Measurements from ENCODE around the gene GALNT2.

The GALNT2 gene

DNA sequence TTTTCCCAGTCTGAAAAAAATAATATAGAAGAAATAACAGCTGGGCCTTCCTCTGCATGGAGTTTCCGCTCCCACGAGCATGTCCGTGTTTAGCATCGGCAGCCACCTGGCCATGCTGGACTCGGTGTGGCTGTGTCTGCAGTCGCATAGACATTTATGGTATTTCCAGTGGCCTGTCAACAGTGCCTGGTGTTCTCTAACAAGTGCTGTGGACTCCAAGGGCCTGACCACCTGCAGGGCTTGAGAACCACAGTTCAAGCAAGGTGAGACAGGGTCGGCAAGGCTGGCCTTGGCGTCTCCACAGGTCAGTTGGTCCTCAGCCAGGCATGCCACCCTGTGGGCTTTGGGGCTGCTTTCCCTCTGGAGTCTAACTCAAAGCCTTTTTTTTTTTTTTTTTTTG lies 234.3 kb downstream of the GALNT2 start:
- Histone ChIP-seq H3K27me3 (ENCODE audit: insufficient read depth, poor library complexity, severe bottlenecking) (no peaks in the 10 kb centered on the region), H3K27ac (replicated peaks) (no peak overlapping the region), H3K4me3 (replicated peaks; ENCODE audit: insufficient read depth, low read length) (no peak overlapping the region)
- DNase-seq (ENCODE audit: low read depth in 1 of 2, low spot score in 1 of 2), result no peak
- TF ChIP-seq POLR2AphosphoS5 (IDR thresholded peaks at IDR 0.05; ENCODE audit: low read depth) (no peak), SPI1 (IDR thresholded peaks at IDR 0.05; ENCODE audit: borderline replicate concordance, low read depth) (no peak), GABPA (IDR thresholded peaks at IDR 0.05; ENCODE audit: low read depth) (no peak)
- TF ChIP-seq, protein P1, sequence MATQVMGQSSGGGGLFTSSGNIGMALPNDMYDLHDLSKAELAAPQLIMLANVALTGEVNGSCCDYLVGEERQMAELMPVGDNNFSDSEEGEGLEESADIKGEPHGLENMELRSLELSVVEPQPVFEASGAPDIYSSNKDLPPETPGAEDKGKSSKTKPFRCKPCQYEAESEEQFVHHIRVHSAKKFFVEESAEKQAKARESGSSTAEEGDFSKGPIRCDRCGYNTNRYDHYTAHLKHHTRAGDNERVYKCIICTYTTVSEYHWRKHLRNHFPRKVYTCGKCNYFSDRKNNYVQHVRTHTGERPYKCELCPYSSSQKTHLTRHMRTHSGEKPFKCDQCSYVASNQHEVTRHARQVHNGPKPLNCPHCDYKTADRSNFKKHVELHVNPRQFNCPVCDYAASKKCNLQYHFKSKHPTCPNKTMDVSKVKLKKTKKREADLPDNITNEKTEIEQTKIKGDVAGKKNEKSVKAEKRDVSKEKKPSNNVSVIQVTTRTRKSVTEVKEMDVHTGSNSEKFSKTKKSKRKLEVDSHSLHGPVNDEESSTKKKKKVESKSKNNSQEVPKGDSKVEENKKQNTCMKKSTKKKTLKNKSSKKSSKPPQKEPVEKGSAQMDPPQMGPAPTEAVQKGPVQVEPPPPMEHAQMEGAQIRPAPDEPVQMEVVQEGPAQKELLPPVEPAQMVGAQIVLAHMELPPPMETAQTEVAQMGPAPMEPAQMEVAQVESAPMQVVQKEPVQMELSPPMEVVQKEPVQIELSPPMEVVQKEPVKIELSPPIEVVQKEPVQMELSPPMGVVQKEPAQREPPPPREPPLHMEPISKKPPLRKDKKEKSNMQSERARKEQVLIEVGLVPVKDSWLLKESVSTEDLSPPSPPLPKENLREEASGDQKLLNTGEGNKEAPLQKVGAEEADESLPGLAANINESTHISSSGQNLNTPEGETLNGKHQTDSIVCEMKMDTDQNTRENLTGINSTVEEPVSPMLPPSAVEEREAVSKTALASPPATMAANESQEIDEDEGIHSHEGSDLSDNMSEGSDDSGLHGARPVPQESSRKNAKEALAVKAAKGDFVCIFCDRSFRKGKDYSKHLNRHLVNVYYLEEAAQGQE (IDR thresholded peaks at IDR 0.05; ENCODE audit: insufficient replicate concordance, low read depth), result no peak
- TF ChIP-seq, protein P2, sequence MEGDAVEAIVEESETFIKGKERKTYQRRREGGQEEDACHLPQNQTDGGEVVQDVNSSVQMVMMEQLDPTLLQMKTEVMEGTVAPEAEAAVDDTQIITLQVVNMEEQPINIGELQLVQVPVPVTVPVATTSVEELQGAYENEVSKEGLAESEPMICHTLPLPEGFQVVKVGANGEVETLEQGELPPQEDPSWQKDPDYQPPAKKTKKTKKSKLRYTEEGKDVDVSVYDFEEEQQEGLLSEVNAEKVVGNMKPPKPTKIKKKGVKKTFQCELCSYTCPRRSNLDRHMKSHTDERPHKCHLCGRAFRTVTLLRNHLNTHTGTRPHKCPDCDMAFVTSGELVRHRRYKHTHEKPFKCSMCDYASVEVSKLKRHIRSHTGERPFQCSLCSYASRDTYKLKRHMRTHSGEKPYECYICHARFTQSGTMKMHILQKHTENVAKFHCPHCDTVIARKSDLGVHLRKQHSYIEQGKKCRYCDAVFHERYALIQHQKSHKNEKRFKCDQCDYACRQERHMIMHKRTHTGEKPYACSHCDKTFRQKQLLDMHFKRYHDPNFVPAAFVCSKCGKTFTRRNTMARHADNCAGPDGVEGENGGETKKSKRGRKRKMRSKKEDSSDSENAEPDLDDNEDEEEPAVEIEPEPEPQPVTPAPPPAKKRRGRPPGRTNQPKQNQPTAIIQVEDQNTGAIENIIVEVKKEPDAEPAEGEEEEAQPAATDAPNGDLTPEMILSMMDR (IDR thresholded peaks at IDR 0.05; ENCODE audit: insufficient read depth, low read length), result no peak

DNA sequence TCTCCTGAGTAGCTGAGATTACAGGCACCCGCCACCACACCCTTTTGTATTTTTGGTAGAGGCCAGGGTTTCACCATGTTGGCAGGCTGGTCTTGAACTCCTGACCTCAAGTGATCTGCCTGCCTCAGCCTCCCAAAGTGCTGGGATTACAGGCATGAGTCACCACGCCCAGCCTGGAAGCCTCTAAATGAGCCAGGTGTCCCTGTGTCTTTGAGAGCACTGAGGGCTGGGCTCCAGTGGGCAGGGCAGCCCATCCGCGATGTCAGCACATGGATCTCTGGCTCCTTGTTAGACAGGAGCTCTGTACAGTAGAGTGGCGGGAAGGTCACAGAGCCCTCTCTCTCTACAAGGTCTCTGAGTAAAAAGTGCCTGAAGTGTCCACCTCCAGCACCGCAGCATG lies 234.8 kb downstream of the GALNT2 start:
- TF ChIP-seq GABPA (IDR thresholded peaks at IDR 0.05; ENCODE audit: low read depth), result no peak
- TF ChIP-seq, protein P1 (IDR thresholded peaks at IDR 0.05; ENCODE audit: insufficient replicate concordance, low read depth), result no peak
- no peak for TF ChIP-seq SPI1 (IDR thresholded peaks at IDR 0.05; ENCODE audit: borderline replicate concordance, low read depth)
- TF ChIP-seq, protein P2 (IDR thresholded peaks at IDR 0.05; ENCODE audit: insufficient read depth, low read length), result no peak
- no peak for TF ChIP-seq POLR2AphosphoS5 (IDR thresholded peaks at IDR 0.05; ENCODE audit: low read depth)
- no peak for DNase-seq (ENCODE audit: low read depth in 1 of 2, low spot score in 1 of 2)
- Histone ChIP-seq H3K27me3 (ENCODE audit: insufficient read depth, poor library complexity, severe bottlenecking) (no peaks in the 10 kb centered on the region), H3K4me3 (replicated peaks; ENCODE audit: insufficient read depth, low read length) (no peak overlapping the region), H3K27ac (replicated peaks) (no peak overlapping the region)

DNA sequence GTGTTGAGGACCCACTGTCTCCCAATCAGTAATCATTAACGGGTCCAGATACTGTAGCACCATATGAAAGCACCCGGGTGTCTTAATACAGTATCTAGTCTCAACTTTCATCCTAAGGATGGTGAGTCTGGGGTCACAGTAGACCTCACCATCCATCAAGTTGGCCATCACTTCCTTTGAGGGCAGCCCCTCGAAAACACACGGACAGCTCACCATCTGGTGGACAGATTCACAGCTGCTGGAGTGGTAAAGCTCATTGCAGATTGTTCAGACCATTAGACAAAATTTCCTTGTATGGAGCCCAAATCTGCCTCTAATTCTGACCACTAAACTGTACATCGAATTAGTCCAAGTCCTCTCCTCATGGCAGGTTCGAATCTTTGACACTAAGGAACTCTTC lies 236.0 kb downstream of the GALNT2 start:
- no peak overlapping the region for H3K27ac ChIP-seq (replicated peaks)
- TF ChIP-seq, protein P2 (IDR thresholded peaks at IDR 0.05; ENCODE audit: insufficient read depth, low read length), result no peak
- TF ChIP-seq GABPA (IDR thresholded peaks at IDR 0.05; ENCODE audit: low read depth), result no peak
- TF ChIP-seq SPI1 (IDR thresholded peaks at IDR 0.05; ENCODE audit: borderline replicate concordance, low read depth), result no peak
- TF ChIP-seq POLR2AphosphoS5 (IDR thresholded peaks at IDR 0.05; ENCODE audit: low read depth), result no peak
- TF ChIP-seq, protein P1 (IDR thresholded peaks at IDR 0.05; ENCODE audit: insufficient replicate concordance, low read depth), result no peak

More for the DNA sequence above, 236.0 kb downstream of the GALNT2 start:
- DNase-seq (ENCODE audit: low read depth in 1 of 2, low spot score in 1 of 2), result no peak
- Histone ChIP-seq H3K4me3 (replicated peaks; ENCODE audit: insufficient read depth, low read length) (no peak overlapping the region), H3K27me3 (ENCODE audit: insufficient read depth, poor library complexity, severe bottlenecking) (no peaks in the 10 kb centered on the region)
